ENCODE measurements around the gene SZT2. TPM values are rescaled to one million over a fixed set of nuclear protein-coding genes. Genes with fewer than 3 reads are reported as not detected.

Gene SZT2
- total and polyA plus RNA-seq, 7 donors: 5.9 to 24.7 (median 17.9) TPM

GRCh38 chr1:43346636-43347035 lies 43.1 kb upstream of the SZT2 start:
- Histone ChIP-seq H3K4me3 (no peak overlapping the region), H3K4me1 (peaks cover 4% of the 10 kb centered on the region), H3K27ac (no peak overlapping the region), H3K36me3 (ENCODE audit: insufficient read depth in 1 of 2, low read depth in 1 of 2) (no peaks in the 10 kb centered on the region), H3K27me3 (ENCODE audit: insufficient read depth in 3 of 3, low read length in 2 of 3) (no peaks in the 10 kb centered on the region), H3K9me3 (no peaks in the 10 kb centered on the region)
- DNase-seq (no peak), ATAC-seq (no peak)
- TF ChIP-seq CTCF (IDR thresholded peaks at IDR 0.05): no peak
- 84 to 92% (median 85%) methylated on average over 5 of the region's 5 CpGs for WGBS, 3 donors
- intact Hi-C loops (cut with DNase I): no loop called here

GRCh38 chr1:43348343-43348808 lies 41.3 kb upstream of the SZT2 start:
- H3K4me1 ChIP-seq: peaks cover 4% of the 10 kb centered on the region
- H3K27me3 ChIP-seq (ENCODE audit: insufficient read depth in 3 of 3, low read length in 2 of 3): no peaks in the 10 kb centered on the region
- peak; percentile 15 to 35 (median 28) for ATAC-seq
- H3K4me3 ChIP-seq: peak overlapping the region; percentile 82
- H3K27ac ChIP-seq: peak overlapping the region; percentile 74
- TF ChIP-seq CTCF (IDR thresholded peaks at IDR 0.05): no peak
- H3K36me3 ChIP-seq (ENCODE audit: insufficient read depth in 1 of 2, low read depth in 1 of 2): no peaks in the 10 kb centered on the region
- WGBS, 3 donors: 12 to 20% (median 12%) methylated on average over 21 to 22 of the region's 22 CpGs
- H3K9me3 ChIP-seq: no peaks in the 10 kb centered on the region
- intact Hi-C loops (cut with DNase I): no loop called here
- no peak for DNase-seq

- intact Hi-C loops (cut with DNase I): no loop called here
- 7 to 10% (median 7%) methylated on average over 55 to 72 of the region's 72 CpGs for WGBS, 3 donors
- ATAC-seq: peak; percentile 90 to 92 (median 92)
These were observed 40.7 kb upstream of the SZT2 start for GRCh38 chr1:43348809-43349593.

GRCh38 chr1:43349594-43350306 lies 39.9 kb upstream of the SZT2 start:
- 57 to 65% (median 59%) methylated on average over 11 of the region's 11 CpGs for WGBS, 3 donors
- no peaks in the 10 kb centered on the region for H3K36me3 ChIP-seq (ENCODE audit: insufficient read depth in 1 of 2, low read depth in 1 of 2)
- H3K27me3 ChIP-seq (ENCODE audit: insufficient read depth in 3 of 3, low read length in 2 of 3): no peaks in the 10 kb centered on the region
- no peaks in the 10 kb centered on the region for H3K9me3 ChIP-seq
- peaks cover 4% of the 10 kb centered on the region for H3K4me1 ChIP-seq
- intact Hi-C loops (cut with DNase I): no loop called here
- peak overlapping the region; percentile 74 for H3K27ac ChIP-seq
- ATAC-seq (peak in 1 of 4 donors; percentile 16), DNase-seq (no peak)
- no peak for TF ChIP-seq CTCF (IDR thresholded peaks at IDR 0.05)
- H3K4me3 ChIP-seq: peak overlapping the region; percentile 82

More at GRCh38 chr1:43348809-43349593, 40.7 kb upstream of the SZT2 start:
- Histone ChIP-seq H3K4me3 (peak overlapping the region; percentile 82), H3K4me1 (peaks cover 4% of the 10 kb centered on the region), H3K27ac (peak overlapping the region; percentile 74), H3K9me3 (no peaks in the 10 kb centered on the region), H3K27me3 (ENCODE audit: insufficient read depth in 3 of 3, low read length in 2 of 3) (no peaks in the 10 kb centered on the region), H3K36me3 (ENCODE audit: insufficient read depth in 1 of 2, low read depth in 1 of 2) (no peaks in the 10 kb centered on the region)
- DNase-seq: peak; percentile 72 to 82
- no peak for TF ChIP-seq CTCF (IDR thresholded peaks at IDR 0.05)
